ENCODE measurements around the gene ECEL1. TPM values are rescaled to one million over a fixed set of nuclear protein-coding genes. Genes with fewer than 3 reads are reported as not detected.
A peak's percentile ranks its signal among the peaks of the same experiment; 100 is the strongest.

The ECEL1 gene
- total and polyA plus RNA-seq, 2 of the 4 experiments (the other 2 are of a cell fraction) = not detected

GRCh38 chr2:232480201-232481190 is 7.1 kb downstream of the ECEL1 start:
- ATAC-seq (ENCODE audit: low read depth) (no peak), DNase-seq (no peak)
- H3K4me2 ChIP-seq (ENCODE audit: low read depth, low read length) = no peak overlapping the region
- H3K23ac ChIP-seq (ENCODE audit: low read depth, low read length) = no peak overlapping the region
- in situ Hi-C loops (cut with MboI; ENCODE audit: low sequenced_read_pairs) = no loop called here
- H4K20me1 ChIP-seq (ENCODE audit: insufficient read depth, low read length) = no peaks in the 10 kb centered on the region; the same call in 1 of the 2 replicates
- no peak overlapping the region for H3K18ac ChIP-seq (ENCODE audit: low read depth, low read length)
- H3K27me3 ChIP-seq (ENCODE audit: control insufficient read depth, insufficient read depth, low read length) = peaks cover 46% of the 10 kb centered on the region
- no peak overlapping the region for H2BK5ac ChIP-seq (ENCODE audit: low read depth, low read length, poor library complexity, severe bottlenecking)
- no peaks in the 10 kb centered on the region for H3K79me1 ChIP-seq (ENCODE audit: low read depth in 1 of 2, low read length in 2 of 2)
- H2AK5ac ChIP-seq (ENCODE audit: low read depth, low read length) = no peak overlapping the region
- BruUV-seq (replicated peaks) = no TSS peak
- no peak overlapping the region for H2BK20ac ChIP-seq (ENCODE audit: low read depth, low read length)
- no peak overlapping the region for H2BK120ac ChIP-seq (ENCODE audit: low read depth, low read length)
- intact Hi-C loops (cut with micrococcal nuclease) = no loop called here
- H3K9me3 ChIP-seq (ENCODE audit: control insufficient read depth, insufficient read depth, low read length) = no peaks in the 10 kb centered on the region
- H3K14ac ChIP-seq (replicated peaks; ENCODE audit: low read depth, low read length) = no peak overlapping the region
- no peaks in the 10 kb centered on the region for H3K4me1 ChIP-seq (ENCODE audit: control insufficient read depth, insufficient read depth, low read length)
- POLR2A ChIA-PET (ENCODE audit: unreplicated experiment) = no interaction called here
- CTCF ChIA-PET = no interaction called here
- no peak overlapping the region for H3K4me3 ChIP-seq (ENCODE audit: insufficient read depth, low read depth, low read length)
- dilution Hi-C loops (cut with HindIII; ENCODE audit: low sequenced_read_pairs, unreplicated experiment) = no loop called here
- H2AFZ ChIP-seq (replicated peaks; ENCODE audit: low read length, poor library complexity) = no peak overlapping the region
- H3K9me1 ChIP-seq (ENCODE audit: insufficient read depth, low read length) = no peaks in the 10 kb centered on the region
- H3K9ac ChIP-seq (ENCODE audit: low read depth, low read length) = no peak overlapping the region
- 39% methylated on average over 7 of the region's 26 CpGs; no CpG with 5 or more reads in 1 of the 2 experiments for WGBS, 2 experiments (ENCODE audit: extremely low coverage in 2 of 2, insufficient read length in 1 of 2)
- no peaks in the 10 kb centered on the region for H3K36me3 ChIP-seq (ENCODE audit: control insufficient read depth, insufficient read depth, low read length)
- no peak overlapping the region for H3K27ac ChIP-seq (ENCODE audit: insufficient read depth, low read length)
- no peak overlapping the region for H4K8ac ChIP-seq (ENCODE audit: low read depth in 2 of 2, low read length in 2 of 2)
- H2BK15ac ChIP-seq (ENCODE audit: low read depth, low read length) = no peak overlapping the region
- H3K56ac ChIP-seq (ENCODE audit: extremely low read depth, insufficient read depth, low read length) = no peak overlapping the region
- H2AK9ac ChIP-seq (replicated peaks; ENCODE audit: low read depth, low read length, poor library complexity) = peak overlapping the region; percentile 42
- no peak overlapping the region for H4K5ac ChIP-seq (ENCODE audit: low read depth, low read length)
- H3K4ac ChIP-seq (ENCODE audit: low read depth, low read length) = no peak overlapping the region
- no peak overlapping the region for H4K91ac ChIP-seq (ENCODE audit: insufficient read depth, low read depth, low read length)
- TF ChIP-seq SMC3 (IDR thresholded peaks at IDR 0.05; ENCODE audit: low read depth, low read length) (no peak), CTCF (conservative IDR thresholded peaks at IDR 0.05; ENCODE audit: low read depth, low read length) (no peak), RCOR1 (IDR thresholded peaks at IDR 0.05; ENCODE audit: insufficient replicate concordance, low read length) (no peak), CEBPB (IDR thresholded peaks at IDR 0.05; ENCODE audit: low read depth, low read length) (no peak), MAFK (IDR thresholded peaks at IDR 0.05; ENCODE audit: low read depth, low read length) (no peak), USF2 (IDR thresholded peaks at IDR 0.05; ENCODE audit: low read depth, low read length) (no peak), BHLHE40 (IDR thresholded peaks at IDR 0.05; ENCODE audit: low read depth, low read length) (no peak), CHD1 (IDR thresholded peaks at IDR 0.05; ENCODE audit: low read depth, low read length) (no peak), RAD21 (IDR thresholded peaks at IDR 0.05; ENCODE audit: low read length) (no peak), POLR2A (IDR thresholded peaks at IDR 0.05; ENCODE audit: low read depth, low read length) (no peak), MAZ (IDR thresholded peaks at IDR 0.05; ENCODE audit: borderline replicate concordance, low read depth, low read length) (no peak), NFE2L2 (IDR thresholded peaks at IDR 0.05; ENCODE audit: low read depth, low read length) (no peak), RFX5 (IDR thresholded peaks at IDR 0.05; ENCODE audit: low read depth, low read length) (no peak), ELK1 (IDR thresholded peaks at IDR 0.05; ENCODE audit: borderline replicate concordance, low read depth, low read length) (no peak)
